HepG2 (cell line): ENCODE results near the gene PIP5K1C. TPM values are rescaled to one million over a fixed set of nuclear protein-coding genes. Genes with fewer than 3 reads are reported as not detected.

Experiments
- FOXP1 ChIP-seq, 2 experiments: fragments of 450-650 bp in 1 of 2; IDR thresholded peaks; 2 replicates each; pipeline ENCODE4 v1.6.1; 2017 to 2018; ENCODE audit warnings: antibody characterized with exemption in 1 of 2
- HCFC1 ChIP-seq: fragments of 150-350 bp; IDR thresholded peaks from 2 replicates; pipeline ENCODE4 v1.6.1; 2014; ENCODE audit warnings: low read depth, low read length
- HNRNPLL ChIP-seq: fragments of 200-400 bp; formaldehyde crosslinking; IDR thresholded peaks from 2 replicates; pipeline ENCODE4 v1.6.1; 2017; ENCODE audit warnings: mild to moderate bottlenecking, low read depth, low read length; ENCODE audit not compliant: poor library complexity, severe bottlenecking
- JUN ChIP-seq: sonication (generic); formaldehyde crosslinking; IDR thresholded peaks from 2 replicates; pipeline ENCODE4 v1.4.0; 2020; ENCODE audit warnings: mild to moderate bottlenecking, missing genetic modification reagents
- LCORL ChIP-seq, 2 experiments: fragments of 450-650 bp in 1 of 2; sonication (generic) in 1 of 2; formaldehyde crosslinking in 1 of 2; IDR thresholded peaks; 2 replicates each; pipeline versions ENCODE4 v1.5.0 to v1.6.1; 2017 to 2020; ENCODE audit warnings: antibody characterized with exemption in 1 of 2, missing genetic modification reagents in 1 of 2
- SAP130 ChIP-seq: IDR thresholded peaks from 2 replicates; pipeline ENCODE4 v1.6.1; 2016; ENCODE audit warnings: low read depth
- TCF7L2 ChIP-seq: IDR thresholded peaks from 2 replicates; pipeline ENCODE4 v1.6.1; 2011; ENCODE audit warnings: mild to moderate bottlenecking, low read depth, low read length, moderate library complexity
- TEAD2 ChIP-seq: sonication (generic); formaldehyde crosslinking; IDR thresholded peaks from 2 replicates; pipeline ENCODE4 v1.9.0; 2021; ENCODE audit warnings: missing genetic modification reagents
- XRCC5 ChIP-seq: fragments of 200-400 bp; formaldehyde crosslinking; optimal IDR thresholded peaks from 2 replicates; pipeline ENCODE3; 2017; ENCODE audit warnings: mild to moderate bottlenecking, low read length
- ZFY ChIP-seq: sonication (generic); formaldehyde crosslinking; IDR thresholded peaks from 2 replicates; pipeline ENCODE4 v1.4.0; 2020; ENCODE audit warnings: missing genetic modification reagents
- ZNF275 ChIP-seq: sonication (generic); formaldehyde crosslinking; IDR thresholded peaks from 2 replicates; pipeline ENCODE4 v1.8.0; 2022; ENCODE audit warnings: missing genetic modification reagents, mild to moderate bottlenecking, inconsistent platforms, borderline replicate concordance
- polyA plus RNA-seq, 8 experiments: library from polyadenylated mRNA; depleted of rRNA in 3 of 8; stranded (reverse) in 7 of 8; unstranded in 1 of 8; fragments of >200 nt; fragmentation: Illumina TruSeq in 4 of 8; extraction: Trizol in 4 of 8; gene quantifications; 2 replicates each; pipeline versions ENCODE4 v1.2.1 to v1.2.3, GENCODE V29; 2011 to 2016; ENCODE audit warnings: low read depth in 4 of 8, missing spikeins in 1 of 8, mixed read lengths in 1 of 8; ENCODE audit not compliant: insufficient read depth in 1 of 8
- total RNA-seq, 5 experiments: library from RNA; depleted of rRNA; stranded (reverse); fragments of >200 nt; fragmentation: Illumina TruSeq; extraction: Trizol; gene quantifications; 2 replicates each; pipeline ENCODE4 v1.2.3, GENCODE V29; 2016; ENCODE audit warnings: low read depth in 1 of 5
- TF ChIP-seq, protein P1 (sequence below): sonication (generic); formaldehyde crosslinking; IDR thresholded peaks from 2 replicates; pipeline ENCODE4 v1.4.0; 2020; ENCODE audit warnings: missing genetic modification reagents, borderline replicate concordance
- TF ChIP-seq, protein P2 (sequence below): IDR thresholded peaks from 2 replicates; pipeline ENCODE4 v1.6.1; 2012; ENCODE audit warnings: inconsistent platforms
- TF ChIP-seq, protein P3 (sequence below): IDR thresholded peaks from 2 replicates; pipeline ENCODE4 v1.4.0; 2020; ENCODE audit warnings: mild to moderate bottlenecking, missing genetic modification reagents
- TF ChIP-seq, protein P4 (sequence below): sonication (generic); formaldehyde crosslinking; IDR thresholded peaks from 2 replicates; pipeline ENCODE4 v1.8.0; 2022; ENCODE audit warnings: low read depth, missing genetic modification reagents
- TF ChIP-seq, protein P5 (sequence below): sonication (generic); formaldehyde crosslinking; IDR thresholded peaks from 2 replicates; pipeline ENCODE4 v1.5.1; 2020; ENCODE audit warnings: mild to moderate bottlenecking, moderate library complexity, missing genetic modification reagents

PIP5K1C gene
- total and polyA plus RNA-seq, 2 of the 13 experiments (the other 11 are each of a cell fraction or from before 2014, with no cell fraction given) = 3.6 to 4.3 TPM

GRCh38 chr19:3700242-3701032 is at the start of gene PIP5K1C (continued):
- TF ChIP-seq, protein P1, sequence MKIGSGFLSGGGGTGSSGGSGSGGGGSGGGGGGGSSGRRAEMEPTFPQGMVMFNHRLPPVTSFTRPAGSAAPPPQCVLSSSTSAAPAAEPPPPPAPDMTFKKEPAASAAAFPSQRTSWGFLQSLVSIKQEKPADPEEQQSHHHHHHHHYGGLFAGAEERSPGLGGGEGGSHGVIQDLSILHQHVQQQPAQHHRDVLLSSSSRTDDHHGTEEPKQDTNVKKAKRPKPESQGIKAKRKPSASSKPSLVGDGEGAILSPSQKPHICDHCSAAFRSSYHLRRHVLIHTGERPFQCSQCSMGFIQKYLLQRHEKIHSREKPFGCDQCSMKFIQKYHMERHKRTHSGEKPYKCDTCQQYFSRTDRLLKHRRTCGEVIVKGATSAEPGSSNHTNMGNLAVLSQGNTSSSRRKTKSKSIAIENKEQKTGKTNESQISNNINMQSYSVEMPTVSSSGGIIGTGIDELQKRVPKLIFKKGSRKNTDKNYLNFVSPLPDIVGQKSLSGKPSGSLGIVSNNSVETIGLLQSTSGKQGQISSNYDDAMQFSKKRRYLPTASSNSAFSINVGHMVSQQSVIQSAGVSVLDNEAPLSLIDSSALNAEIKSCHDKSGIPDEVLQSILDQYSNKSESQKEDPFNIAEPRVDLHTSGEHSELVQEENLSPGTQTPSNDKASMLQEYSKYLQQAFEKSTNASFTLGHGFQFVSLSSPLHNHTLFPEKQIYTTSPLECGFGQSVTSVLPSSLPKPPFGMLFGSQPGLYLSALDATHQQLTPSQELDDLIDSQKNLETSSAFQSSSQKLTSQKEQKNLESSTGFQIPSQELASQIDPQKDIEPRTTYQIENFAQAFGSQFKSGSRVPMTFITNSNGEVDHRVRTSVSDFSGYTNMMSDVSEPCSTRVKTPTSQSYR (CRISPR knock-in tag) = no peak
- no peak for TF ChIP-seq TEAD2
- no peak for TF ChIP-seq LCORL (IDR thresholded peaks at IDR 0.05)
- TF ChIP-seq LCORL (CRISPR knock-in tag; IDR thresholded peaks at IDR 0.05) = 0 out of 2 replicates have a peak, but pooled peaks have one; percentile 28
- peak; percentile 26; the same call in 1 of the 2 replicates for TF ChIP-seq SAP130
- TF ChIP-seq, protein P2, sequence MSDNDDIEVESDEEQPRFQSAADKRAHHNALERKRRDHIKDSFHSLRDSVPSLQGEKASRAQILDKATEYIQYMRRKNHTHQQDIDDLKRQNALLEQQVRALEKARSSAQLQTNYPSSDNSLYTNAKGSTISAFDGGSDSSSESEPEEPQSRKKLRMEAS = peak; percentile 24; the same call in 1 of the 2 replicates
- TF ChIP-seq, protein P3, sequence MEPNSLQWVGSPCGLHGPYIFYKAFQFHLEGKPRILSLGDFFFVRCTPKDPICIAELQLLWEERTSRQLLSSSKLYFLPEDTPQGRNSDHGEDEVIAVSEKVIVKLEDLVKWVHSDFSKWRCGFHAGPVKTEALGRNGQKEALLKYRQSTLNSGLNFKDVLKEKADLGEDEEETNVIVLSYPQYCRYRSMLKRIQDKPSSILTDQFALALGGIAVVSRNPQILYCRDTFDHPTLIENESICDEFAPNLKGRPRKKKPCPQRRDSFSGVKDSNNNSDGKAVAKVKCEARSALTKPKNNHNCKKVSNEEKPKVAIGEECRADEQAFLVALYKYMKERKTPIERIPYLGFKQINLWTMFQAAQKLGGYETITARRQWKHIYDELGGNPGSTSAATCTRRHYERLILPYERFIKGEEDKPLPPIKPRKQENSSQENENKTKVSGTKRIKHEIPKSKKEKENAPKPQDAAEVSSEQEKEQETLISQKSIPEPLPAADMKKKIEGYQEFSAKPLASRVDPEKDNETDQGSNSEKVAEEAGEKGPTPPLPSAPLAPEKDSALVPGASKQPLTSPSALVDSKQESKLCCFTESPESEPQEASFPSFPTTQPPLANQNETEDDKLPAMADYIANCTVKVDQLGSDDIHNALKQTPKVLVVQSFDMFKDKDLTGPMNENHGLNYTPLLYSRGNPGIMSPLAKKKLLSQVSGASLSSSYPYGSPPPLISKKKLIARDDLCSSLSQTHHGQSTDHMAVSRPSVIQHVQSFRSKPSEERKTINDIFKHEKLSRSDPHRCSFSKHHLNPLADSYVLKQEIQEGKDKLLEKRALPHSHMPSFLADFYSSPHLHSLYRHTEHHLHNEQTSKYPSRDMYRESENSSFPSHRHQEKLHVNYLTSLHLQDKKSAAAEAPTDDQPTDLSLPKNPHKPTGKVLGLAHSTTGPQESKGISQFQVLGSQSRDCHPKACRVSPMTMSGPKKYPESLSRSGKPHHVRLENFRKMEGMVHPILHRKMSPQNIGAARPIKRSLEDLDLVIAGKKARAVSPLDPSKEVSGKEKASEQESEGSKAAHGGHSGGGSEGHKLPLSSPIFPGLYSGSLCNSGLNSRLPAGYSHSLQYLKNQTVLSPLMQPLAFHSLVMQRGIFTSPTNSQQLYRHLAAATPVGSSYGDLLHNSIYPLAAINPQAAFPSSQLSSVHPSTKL (CRISPR knock-in tag) = peak; percentile 59; the same call in 1 of the 2 replicates
- TF ChIP-seq, protein P4, sequence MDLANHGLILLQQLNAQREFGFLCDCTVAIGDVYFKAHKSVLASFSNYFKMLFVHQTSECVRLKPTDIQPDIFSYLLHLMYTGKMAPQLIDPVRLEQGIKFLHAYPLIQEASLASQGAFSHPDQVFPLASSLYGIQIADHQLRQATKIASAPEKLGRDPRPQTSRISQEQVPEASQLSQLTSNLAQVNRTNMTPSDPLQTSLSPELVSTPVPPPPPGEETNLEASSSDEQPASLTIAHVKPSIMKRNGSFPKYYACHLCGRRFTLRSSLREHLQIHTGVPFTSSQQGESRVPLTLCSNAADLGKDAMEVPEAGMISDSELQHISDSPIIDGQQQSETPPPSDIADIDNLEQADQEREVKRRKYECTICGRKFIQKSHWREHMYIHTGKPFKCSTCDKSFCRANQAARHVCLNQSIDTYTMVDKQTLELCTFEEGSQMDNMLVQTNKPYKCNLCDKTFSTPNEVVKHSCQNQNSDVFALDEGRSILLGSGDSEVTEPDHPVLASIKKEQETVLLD = peak; percentile 81; the same call in 1 of the 2 replicates
- no peak for TF ChIP-seq TCF7L2
- TF ChIP-seq, protein P5, sequence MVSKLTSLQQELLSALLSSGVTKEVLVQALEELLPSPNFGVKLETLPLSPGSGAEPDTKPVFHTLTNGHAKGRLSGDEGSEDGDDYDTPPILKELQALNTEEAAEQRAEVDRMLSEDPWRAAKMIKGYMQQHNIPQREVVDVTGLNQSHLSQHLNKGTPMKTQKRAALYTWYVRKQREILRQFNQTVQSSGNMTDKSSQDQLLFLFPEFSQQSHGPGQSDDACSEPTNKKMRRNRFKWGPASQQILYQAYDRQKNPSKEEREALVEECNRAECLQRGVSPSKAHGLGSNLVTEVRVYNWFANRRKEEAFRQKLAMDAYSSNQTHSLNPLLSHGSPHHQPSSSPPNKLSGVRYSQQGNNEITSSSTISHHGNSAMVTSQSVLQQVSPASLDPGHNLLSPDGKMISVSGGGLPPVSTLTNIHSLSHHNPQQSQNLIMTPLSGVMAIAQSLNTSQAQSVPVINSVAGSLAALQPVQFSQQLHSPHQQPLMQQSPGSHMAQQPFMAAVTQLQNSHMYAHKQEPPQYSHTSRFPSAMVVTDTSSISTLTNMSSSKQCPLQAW = 0 out of 2 replicates have a peak, but pooled peaks have one; percentile 11
- TF ChIP-seq HCFC1 = 0 out of 2 replicates have a peak, but pooled peaks have one; percentile 9
- TF ChIP-seq FOXP1 (IDR thresholded peaks at IDR 0.05) = no peak
- peak; percentile 6; the same call in 1 of the 2 replicates for TF ChIP-seq FOXP1 (CRISPR knock-in tag; IDR thresholded peaks at IDR 0.05)
- TF ChIP-seq HNRNPLL = peak; percentile 3
- TF ChIP-seq ZFY (CRISPR knock-in tag) = peak; percentile 78
- no peak for TF ChIP-seq ZNF275 (CRISPR knock-in tag)
- TF ChIP-seq XRCC5 = no peak
- TF ChIP-seq JUN (CRISPR knock-in tag) = 0 out of 2 replicates have a peak, but pooled peaks have one; percentile 15
